HG03520 (cell line): Measurements from ENCODE around the gene ZNF697.

Source experiments
- ATAC-seq: cut with Tn5 transposase; IDR thresholded peaks from one replicate; pipeline ENCODE4 v1.9.1; 2021; ENCODE audit warnings: mild to moderate bottlenecking, moderate library complexity; ENCODE audit not compliant: unreplicated experiment

Gene ZNF697

GRCh38 chr1:119664067-119664466, 16.0 kb upstream of the ZNF697 start:
- ATAC-seq, result no peak

- peak; percentile 65 for ATAC-seq
These were observed 14.0 kb upstream of the ZNF697 start for GRCh38 chr1:119662034-119662437.

- ATAC-seq, result no peak
These were observed 12.4 kb upstream of the ZNF697 start for GRCh38 chr1:119660253-119661083.

- ATAC-seq, result no peak
These were observed 11.6 kb upstream of the ZNF697 start for GRCh38 chr1:119659628-119660027.

GRCh38 chr1:119656410-119656955, 8.4 kb upstream of the ZNF697 start:
- ATAC-seq, result no peak

GRCh38 chr1:119655154-119655553, 7.1 kb upstream of the ZNF697 start:
- no peak for ATAC-seq

GRCh38 chr1:119653839-119654170, 5.7 kb upstream of the ZNF697 start:
- no peak for ATAC-seq

GRCh38 chr1:119653135-119653838, 5.2 kb upstream of the ZNF697 start:
- ATAC-seq, result no peak

- no peak for ATAC-seq
These were observed 4.5 kb upstream of the ZNF697 start for GRCh38 chr1:119652587-119652986.

- ATAC-seq, result no peak
These were observed 3.6 kb upstream of the ZNF697 start for GRCh38 chr1:119651641-119652040.

GRCh38 chr1:119651133-119651532, 3.1 kb upstream of the ZNF697 start:
- no peak for ATAC-seq

GRCh38 chr1:119648620-119649004, 546 bp upstream of the ZNF697 start:
- no peak for ATAC-seq

- no peak for ATAC-seq
These were observed 785 bp downstream of the ZNF697 start for GRCh38 chr1:119647228-119647733.

- no peak for ATAC-seq
These were observed 1.4 kb downstream of the ZNF697 start for GRCh38 chr1:119646521-119647227.

GRCh38 chr1:119639109-119639508, 9.0 kb downstream of the ZNF697 start:
- no peak for ATAC-seq

- ATAC-seq, result no peak
These were observed 10.4 kb downstream of the ZNF697 start for GRCh38 chr1:119637710-119638109.

GRCh38 chr1:119636491-119637089, 11.5 kb downstream of the ZNF697 start:
- ATAC-seq, result no peak

GRCh38 chr1:119635811-119636390, 12.2 kb downstream of the ZNF697 start:
- ATAC-seq, result peak; percentile 62

- ATAC-seq, result no peak
These were observed 14.1 kb downstream of the ZNF697 start for GRCh38 chr1:119634016-119634415.

GRCh38 chr1:119633575-119633974, 14.5 kb downstream of the ZNF697 start:
- no peak for ATAC-seq

- ATAC-seq, result no peak
These were observed 15.2 kb downstream of the ZNF697 start for GRCh38 chr1:119632841-119633240.
